Inflammatory macrophage (primary cell): ENCODE measurements around the gene KIF24.
"Not testable (repeated sequence)": the region's sequence is repeated elsewhere in the genome, so short reads cannot be mapped to it uniquely, and the experiment has no call there.

Source experiments
- DNase-seq, 2 donors: peaks; one replicate each; pipeline ENCODE4 v3.0.0-alpha.2; 2020 to 2022

Gene KIF24

GRCh38 chr9:34362614-34363214 lies 33.6 kb upstream of the KIF24 start:
- DNase-seq: no peak

- not testable (repeated sequence) for DNase-seq
Observed at GRCh38 chr9:34352957-34353356, 23.9 kb upstream of the KIF24 start.

DNA sequence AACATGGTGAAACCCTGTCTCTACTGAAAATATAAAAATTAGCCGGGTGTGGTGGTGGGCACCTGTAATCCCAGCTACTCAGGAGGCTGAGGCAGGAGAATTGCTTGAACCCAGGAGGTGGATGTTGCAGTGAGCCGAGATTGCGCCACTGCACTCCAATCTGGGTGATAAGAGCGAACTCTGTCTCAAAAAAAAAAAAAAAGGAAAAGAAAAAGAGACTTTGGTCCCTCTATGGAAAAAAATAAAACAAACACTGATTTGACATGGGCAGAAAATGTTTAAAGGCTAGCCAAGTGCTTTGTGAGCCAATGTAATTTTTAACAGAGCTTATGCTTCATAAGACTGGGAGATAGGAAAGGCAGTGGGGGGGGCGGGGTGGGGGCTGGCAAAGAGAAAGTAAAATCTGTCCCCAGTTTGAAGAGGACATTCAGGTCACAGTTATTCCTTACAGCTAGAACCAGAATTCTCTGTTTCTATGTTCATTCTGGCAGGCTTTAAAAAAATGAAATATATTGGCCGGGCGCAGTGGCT lies 23.1 kb upstream of the KIF24 start:
- not testable (repeated sequence) for DNase-seq

- DNase-seq: no peak
Observed at GRCh38 chr9:34349324-34349723, 20.3 kb upstream of the KIF24 start.

- DNase-seq: no peak
Observed at GRCh38 chr9:34347800-34348158, 18.7 kb upstream of the KIF24 start.

DNA sequence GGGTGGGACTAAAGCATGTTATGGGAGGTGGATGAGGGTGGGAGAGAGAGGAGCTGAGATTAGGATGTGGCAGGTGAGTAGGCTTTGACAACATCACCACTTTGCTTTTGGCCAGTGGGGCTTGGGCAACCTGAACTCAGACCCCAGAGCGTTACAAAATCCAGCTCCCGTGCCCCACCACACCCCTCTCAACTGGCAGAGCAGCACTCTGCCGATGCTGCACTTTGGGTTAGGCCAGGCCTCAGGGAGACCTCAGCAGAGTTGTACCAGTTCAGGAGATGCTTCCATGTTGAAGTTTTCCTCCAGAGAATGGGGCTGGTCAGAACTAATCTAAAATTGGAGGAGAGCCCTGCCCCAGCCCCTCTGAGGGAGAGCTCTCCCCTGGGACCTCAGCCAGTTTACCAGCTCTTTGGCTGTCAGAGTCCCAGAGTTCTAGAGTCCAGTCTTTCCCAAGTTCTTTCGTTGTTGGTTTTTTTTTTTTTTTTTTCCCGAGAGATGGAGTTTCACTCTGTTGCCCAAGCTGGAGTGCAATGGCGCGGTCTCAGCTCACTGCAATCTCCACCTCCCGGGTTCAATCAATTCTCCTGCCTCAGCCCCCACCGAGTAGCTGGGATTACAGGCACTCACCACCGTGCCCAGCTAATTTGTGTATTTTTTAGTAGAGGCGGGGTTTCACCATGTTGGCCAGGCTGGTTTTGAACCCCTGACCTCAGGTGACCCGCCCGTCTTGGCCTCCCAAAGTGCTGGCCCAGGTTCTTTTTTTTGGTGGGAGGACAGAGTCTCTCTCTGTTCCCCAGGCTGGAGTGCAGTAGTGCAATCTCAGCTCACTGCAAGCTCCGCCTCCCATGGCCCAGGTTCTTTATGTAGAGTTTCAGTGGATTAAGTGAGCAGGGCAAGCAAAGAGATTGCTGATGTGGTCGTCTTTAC lies 18.1 kb upstream of the KIF24 start:
- DNase-seq: no peak

DNA sequence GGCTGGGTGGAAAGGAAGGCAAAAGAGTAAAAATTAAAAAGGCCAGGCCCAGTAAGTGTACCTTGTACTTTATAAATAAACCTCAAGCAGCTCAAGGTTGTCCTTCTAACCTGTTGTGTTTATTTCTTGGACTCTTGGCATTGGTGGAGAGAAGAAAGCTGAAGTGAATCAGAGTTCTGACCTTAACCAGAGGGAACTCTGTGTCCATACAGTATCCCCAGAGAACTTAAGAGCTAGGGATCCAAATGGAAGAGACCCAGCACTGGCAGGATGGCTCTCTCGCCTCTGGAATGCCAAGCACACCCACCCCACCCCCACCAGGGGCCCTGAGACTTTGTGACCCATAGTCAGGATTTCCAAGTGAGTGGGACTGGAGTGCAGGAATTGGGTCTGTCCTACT lies 14.5 kb upstream of the KIF24 start:
- DNase-seq: no peak

- DNase-seq: peak in 1 of 2 donors; percentile 12
Observed at GRCh38 chr9:34343090-34343489, 14.0 kb upstream of the KIF24 start.

DNA sequence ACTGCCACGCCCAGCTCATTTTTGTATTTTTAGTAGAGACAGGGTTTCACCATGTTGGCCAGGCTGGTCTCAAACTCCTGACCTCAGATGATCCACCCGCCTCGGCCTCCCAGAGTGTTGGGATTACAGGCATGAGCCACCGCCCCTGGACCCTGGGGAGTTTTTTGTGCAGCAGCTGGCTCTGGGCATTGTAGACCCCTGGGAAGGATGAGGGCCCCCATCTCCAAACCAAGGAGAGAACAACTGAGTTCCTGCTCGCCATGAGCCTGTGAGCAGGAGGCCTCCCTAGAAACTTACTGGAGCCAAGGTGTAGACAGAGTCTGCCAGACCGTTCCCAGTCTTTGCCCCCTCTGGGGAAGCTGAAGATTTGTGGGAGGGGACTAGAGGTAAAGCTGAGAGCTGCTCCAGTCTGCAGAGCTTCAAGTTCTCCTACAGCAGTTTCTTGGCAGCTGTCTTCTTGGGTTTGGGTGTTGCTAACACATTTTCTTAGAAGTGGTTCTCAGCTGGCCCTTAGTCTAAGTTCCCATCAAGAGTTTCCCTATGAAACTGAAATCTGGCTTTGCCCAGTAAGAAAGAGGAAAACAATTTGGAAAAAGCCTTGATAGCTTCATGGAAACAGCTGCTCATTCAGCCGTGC lies 12.7 kb upstream of the KIF24 start:
- DNase-seq: peak in 1 of 2 donors; percentile 7

- DNase-seq: no peak
Observed at GRCh38 chr9:34338665-34339385, 9.8 kb upstream of the KIF24 start.

GRCh38 chr9:34338079-34338478 lies 9.0 kb upstream of the KIF24 start:
- not testable (repeated sequence) for DNase-seq

DNA sequence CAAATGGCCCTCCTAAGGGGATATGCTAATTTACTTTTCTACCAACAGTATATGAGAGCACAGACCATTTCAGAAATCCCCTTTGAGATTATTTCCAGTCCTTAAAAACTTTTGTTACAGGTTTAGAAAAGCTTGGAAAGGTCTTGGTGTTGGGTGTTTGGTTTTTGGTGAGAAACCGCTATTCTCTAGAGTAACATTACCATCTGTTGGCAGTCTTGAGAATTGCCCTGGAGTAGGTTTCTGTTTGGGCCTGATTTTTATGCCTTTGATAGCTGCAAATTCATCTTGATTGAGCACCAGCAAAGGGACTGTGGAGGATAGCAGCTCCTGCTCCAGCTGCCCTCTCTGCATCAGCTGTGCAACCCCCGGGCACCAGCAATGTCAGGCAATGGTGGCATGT lies 8.3 kb upstream of the KIF24 start:
- no peak for DNase-seq

DNA sequence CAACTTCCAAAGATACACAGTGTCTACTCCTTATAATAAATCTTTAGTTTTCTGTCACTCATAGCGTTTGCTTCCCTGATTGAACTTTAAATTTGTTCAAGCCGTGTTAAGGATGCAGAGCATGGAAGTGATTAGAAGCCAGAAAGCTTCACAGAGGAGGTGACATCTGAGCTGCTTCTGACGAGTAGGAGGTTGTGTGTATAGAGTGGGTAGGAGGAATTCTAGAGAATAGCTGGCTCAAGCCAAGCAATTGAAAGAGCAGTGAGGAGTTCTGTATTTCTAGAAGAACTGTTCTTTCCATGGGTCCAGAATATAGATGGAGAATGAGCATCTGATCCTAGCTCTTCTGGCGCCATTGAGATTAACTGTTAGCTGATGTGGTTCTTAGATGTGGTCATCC lies 6.3 kb upstream of the KIF24 start:
- DNase-seq: no peak

GRCh38 chr9:34334916-34335315 lies 5.8 kb upstream of the KIF24 start:
- DNase-seq: peak; percentile 3 to 28

DNA sequence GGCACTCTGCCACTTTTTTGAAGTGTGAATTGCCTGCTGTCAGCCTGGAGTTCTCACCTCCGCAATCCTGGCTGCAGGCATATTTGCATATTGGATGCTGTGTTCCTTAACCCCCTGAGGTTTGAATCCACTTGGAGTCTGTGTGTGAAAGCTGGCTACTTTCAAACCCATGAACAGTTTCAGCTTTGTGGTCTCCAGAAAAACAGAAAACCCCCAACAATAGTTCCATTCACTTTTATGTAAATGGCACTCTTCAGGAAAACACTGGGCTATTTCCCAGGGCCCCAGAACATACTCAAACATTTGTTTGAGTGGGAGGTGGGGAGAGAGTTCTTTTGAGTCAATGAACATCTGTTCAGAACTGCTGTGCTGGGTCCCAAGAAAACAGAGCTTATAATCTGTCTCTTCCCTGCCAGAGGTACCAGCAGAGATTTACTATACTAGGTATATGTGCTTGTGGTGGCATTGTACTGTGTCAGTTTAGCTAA lies 5.3 kb upstream of the KIF24 start:
- no peak for DNase-seq

- no peak for DNase-seq
Observed at GRCh38 chr9:34333836-34334235, 4.8 kb upstream of the KIF24 start.

DNA sequence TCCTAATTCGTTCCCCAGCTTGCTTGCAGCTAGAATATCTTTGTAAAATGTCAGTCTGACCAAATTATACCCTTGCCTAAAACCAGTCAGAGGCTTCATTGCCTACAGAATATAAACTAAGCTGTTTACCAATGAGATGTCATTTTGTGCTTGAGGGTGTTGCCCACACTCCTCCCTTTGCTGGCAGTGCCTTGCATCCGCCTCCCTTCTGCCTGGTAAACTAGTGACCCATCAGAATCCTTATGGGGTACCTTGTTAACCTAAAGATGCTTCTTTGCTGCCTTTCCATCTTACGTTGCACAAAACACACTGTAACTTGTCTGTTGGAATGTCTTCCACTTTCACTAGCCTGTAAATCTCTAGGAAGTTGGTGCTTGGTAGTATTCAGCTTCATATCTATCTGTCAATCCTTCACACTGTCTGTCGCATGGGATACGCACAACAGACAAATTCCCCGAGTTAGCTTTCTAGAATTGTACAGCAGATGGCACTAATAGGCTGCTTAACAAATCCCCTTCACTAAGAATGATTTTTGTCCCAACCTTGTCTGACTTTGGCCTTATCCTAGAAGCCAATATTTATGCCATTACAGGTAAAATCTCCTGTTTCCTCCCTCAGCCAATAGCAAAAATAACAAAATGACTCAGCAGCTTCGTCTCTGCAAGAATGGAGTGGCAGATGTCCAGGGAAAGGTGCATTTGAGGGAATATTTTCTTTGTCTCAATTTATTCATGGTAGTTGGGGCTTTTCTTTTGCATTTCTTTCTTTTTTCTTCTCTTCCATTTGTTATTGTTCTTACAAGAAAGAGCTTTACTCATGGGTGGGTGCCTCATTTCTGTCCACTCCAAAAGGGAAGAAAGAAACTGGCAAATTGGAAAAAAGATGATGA lies 3.3 kb upstream of the KIF24 start:
- DNase-seq: peak; percentile 32 to 47

- no peak for DNase-seq
Observed at GRCh38 chr9:34331196-34331595, 2.1 kb upstream of the KIF24 start.

DNA sequence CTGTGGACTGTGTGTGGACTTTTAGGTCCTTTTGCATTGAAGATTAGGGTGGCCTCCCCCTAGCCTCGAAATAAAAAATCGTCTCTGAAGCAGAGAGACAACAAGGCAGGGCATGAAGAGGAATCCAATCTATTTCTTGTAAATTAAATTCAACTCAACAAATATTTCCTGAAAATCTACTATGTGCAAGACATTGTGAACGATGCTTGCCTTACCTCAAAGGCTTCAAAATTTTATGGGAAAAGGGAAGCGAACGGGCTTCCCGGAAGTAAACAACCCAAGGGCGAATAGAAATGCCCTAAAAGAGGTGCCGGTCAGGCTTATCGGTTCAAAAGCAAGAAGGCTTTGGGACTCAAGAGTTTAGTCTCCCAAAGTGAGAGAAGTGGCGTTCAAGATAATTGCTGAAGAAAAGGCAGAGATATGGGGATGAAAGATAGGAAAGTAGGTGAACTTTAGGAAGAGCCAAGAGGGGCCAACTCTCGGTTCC lies 525 bp downstream of the KIF24 start:
- DNase-seq: peak; percentile 56 to 59

- DNase-seq: no peak
Observed at GRCh38 chr9:34326690-34327089, 2.4 kb downstream of the KIF24 start.

- no peak for DNase-seq
Observed at GRCh38 chr9:34322899-34323591, 6.0 kb downstream of the KIF24 start.
